HG02981 (cell line): ENCODE data around the gene KCTD6.

ENCODE experiments used
- ATAC-seq: cut with Tn5 transposase; IDR thresholded peaks from one replicate; pipeline ENCODE4 v1.9.1; 2021; ENCODE audit warnings: mild to moderate bottlenecking, moderate library complexity; ENCODE audit not compliant: unreplicated experiment

The KCTD6 gene

DNA sequence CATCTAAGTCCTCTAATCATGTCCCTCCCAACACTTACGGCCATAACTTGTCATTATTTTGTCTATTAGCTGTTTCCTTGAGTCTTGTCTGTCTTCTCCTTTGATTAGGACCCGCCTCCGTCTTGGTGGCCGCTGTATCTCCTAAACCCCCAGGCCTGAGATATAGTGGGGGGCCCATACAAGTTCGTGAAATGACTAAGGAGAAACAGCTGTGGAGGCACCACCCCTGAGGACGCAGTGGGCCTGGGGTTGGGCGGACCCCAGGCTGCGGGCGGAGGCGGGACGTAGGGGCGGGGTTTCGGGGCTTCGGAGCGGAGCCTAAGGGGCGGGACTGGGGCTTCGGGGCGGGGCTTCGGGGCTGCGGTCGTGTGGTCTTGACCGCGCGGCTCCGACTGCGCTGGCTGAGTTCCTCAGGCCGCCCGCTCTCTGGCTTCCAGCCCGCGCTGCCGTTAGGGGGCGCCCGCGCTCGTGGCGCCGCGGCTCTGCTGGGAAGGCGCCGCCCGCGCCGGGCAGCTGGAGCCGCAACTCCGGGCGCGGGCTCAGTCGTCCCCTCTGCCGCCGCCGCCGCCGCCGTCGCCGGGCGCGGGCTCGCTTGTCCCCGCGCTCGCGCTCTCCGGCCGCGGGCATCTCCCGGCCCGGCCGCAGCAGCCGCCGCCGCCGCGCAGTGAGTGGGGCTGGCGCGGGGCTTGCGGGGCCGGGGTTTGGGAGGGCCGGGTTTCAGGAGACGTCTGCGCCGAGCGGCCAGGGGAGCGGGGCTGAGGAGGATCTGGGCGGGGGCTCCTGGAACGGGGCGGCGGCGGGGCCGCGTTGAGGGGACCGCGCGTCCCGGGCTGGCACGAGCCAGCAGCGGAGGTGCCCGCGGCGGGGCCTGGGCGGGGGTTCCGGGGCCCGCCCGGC is at the start of gene KCTD6:
TSS of gene KCTD6 (plus strand) at position 591 of the 897 bp plus-strand sequence. CDS start 6,660 bp downstream, outside the sequence.
- ATAC-seq = peak; percentile 94

DNA sequence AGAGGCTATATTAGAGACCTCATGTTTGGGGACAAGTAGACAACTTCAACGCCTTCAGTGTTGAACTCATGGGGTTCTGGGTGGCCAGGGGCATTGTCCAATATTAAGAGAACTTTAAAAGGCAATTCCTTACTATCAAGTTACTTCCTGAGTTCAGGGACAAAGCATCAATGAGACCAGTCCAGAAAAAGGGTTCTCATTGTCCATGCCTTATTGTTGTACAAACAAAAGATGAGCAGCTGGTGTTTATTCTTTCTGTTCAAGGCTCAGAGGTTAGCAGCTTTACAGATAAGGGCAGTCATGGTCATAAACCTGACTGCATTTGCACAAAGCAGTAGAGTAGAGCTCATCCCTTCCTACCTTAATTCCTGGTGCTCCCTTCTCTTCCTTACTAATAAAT is 39.7 kb upstream of the KCTD6 start:
- ATAC-seq = no peak

- ATAC-seq = no peak
Observed at GRCh38 chr3:58459160-58459559, 32.7 kb upstream of the KCTD6 start.

DNA sequence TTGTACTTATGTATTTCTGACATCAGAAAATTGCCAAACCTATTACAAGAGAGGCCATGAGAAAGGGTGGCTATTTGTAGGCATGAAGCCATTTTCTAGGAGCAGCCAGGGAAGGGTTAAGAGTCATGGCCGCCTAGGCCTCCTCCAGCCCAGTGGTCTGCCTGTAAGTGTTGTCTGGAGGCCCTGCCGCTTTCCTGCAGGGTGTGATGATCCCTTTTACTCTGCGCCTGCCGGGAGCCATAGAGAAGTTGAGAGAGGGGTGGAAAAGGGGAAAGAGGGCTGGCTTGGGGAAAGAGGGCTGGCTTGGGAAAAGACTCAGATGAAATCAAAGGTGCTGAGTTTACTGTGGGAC is 29.1 kb upstream of the KCTD6 start:
- ATAC-seq = no peak

DNA sequence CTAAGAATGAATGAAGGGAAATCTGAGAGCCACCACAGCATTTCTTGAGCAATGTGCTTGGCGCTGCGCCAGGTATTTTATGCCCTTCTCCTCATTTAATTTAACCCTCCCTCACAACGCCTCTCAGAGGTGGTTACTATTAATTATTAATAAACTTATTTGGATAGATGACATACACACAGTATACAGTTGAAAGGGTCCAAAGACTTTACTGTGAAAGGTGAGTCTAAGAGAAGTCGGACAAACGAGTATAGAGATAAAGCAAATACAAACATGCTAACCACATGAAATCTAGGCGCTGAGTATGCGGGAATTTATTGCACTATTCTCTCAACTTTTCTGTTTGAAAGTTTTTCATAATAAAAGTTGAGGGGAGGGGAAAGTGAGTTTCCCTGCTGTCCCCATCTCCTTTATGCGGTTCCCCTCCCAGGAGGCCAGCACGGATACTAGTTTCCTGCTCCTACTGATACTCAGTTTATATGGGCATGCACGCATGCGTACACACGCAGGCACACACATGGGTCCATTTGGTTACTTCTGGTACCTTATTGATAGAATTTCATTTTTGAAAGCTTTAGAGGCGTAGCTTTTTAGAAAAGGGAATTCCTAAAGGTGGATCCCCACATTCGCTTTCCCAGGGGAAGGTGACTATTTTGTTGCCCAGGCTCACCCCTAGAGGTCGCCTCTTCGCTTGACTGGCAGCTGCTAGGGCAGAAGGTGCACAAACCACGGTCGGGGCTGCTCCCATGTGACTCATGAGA is 28.5 kb upstream of the KCTD6 start:
- ATAC-seq = peak; percentile 76

DNA sequence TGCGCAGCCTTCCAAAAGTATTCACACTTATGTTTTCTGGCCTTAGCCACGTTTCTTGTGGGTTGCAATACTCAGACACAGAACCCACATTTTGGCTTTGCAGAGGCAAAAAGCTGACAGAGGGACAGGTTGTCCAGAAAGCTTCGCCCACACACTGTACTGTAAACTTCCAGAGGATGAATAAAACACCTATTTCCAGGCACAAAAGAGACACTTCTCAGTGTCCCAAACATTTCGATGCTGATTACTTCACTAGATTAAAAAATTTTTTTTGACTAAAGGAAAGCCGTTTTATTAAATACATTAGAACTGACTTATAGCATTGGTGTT is 28.0 kb upstream of the KCTD6 start:
- ATAC-seq = no peak

DNA sequence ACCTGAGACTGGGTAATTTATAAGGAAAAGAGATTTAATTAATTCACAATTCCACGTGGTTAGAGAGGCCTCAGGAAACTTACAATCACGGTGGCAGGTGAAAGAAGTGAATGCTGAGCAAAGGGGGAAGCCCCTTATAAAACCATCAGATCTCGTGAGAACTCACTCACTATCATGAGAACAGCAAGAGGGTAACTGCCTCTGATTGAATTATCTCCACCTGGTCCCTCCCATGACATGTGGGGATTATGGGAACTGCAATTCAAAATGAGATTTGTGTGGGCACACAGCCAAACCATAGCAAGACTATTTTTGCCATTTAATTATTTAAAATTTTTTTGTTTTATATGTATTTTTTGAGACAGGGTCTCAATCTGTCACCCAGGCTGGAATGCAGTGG is 27.0 kb upstream of the KCTD6 start:
- ATAC-seq = no peak

DNA sequence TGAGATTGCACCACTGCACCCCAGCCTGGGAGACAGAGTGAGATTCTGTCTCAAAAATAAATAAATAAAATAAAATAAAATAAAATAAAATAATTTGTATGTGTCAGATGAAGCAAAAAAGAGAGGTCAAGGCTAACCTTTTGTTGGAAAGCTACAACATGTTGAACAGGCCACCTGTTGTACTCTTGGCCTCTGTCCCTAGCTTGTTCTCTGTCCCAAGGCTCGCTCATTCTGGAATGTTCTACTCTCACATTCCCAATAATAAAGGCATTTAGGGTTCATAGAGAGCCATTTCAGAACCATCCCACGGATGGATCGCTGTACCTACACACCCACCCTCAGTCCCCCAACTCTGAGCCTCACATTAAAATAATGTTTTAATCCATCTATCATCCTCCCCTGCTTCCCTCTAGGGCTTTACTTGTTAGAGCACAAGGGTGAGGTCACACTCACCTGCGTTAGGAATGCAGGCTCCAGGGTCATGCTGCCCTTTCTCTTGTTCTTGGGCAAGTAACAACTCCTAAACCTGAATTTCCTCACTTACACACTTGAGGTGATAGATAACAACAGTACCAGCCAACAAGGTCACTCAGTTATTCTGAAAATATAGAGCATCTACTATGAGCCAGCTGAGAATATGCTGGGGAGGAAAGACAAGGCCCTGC is 24.9 kb upstream of the KCTD6 start:
- ATAC-seq = no peak

- no peak for ATAC-seq
Observed at GRCh38 chr3:58469096-58469495, 22.8 kb upstream of the KCTD6 start.

- ATAC-seq = no peak
Observed at GRCh38 chr3:58470363-58471024, 21.4 kb upstream of the KCTD6 start.

- no peak for ATAC-seq
Observed at GRCh38 chr3:58471025-58471887, 20.6 kb upstream of the KCTD6 start.

- no peak for ATAC-seq
Observed at GRCh38 chr3:58473275-58473674, 18.6 kb upstream of the KCTD6 start.

DNA sequence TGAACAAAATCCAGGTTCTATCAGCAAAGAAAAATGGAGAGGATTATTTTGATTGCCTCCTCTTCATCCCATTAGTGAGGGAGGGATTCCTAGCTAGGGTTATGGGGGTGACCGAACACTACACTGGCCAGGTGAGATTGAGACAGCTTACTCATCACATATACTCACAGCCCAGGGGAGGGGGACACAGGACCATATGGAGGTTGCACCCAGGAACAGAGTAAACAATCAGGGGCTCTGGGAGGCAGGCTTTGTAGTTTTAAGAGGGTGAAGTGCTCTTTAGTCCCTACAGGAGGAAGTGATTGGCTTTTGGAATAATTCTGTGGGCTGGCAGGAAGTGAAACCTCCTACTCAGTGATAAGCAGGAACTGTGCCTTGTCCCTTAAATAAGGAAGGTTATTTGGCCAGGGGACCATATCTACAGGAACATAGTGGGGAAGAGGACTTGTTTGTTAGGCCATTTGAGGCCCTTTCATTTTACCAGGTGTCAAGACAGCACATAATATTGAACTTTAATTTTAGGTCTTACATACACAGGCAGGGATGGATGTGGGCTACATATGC is 17.5 kb upstream of the KCTD6 start:
- no peak for ATAC-seq

- ATAC-seq = no peak
Observed at GRCh38 chr3:58474967-58475578, 16.8 kb upstream of the KCTD6 start.

DNA sequence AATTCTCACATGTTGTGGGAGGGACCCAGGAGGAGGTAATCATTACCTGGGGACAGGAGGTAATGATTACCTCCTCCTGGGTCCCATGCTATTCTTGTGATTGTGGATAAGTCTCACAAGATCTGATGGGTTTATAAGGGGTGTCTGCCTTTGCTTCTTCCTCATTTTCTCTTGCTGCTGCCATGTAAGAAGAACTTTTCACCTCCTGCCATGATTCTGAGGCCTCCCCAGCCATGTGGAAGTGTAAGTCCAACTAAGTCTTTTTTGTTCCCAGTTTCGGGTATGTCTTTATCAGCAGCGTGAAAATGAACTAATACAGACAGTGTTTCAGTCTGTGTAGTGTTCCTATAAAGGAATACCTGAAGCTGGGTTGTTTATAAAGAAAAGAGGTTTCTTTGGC is 13.1 kb upstream of the KCTD6 start:
- ATAC-seq = no peak

- no peak for ATAC-seq
Observed at GRCh38 chr3:58480309-58480708, 11.6 kb upstream of the KCTD6 start.

GRCh38 chr3:58482917-58483636 is 8.8 kb upstream of the KCTD6 start:
- no peak for ATAC-seq

DNA sequence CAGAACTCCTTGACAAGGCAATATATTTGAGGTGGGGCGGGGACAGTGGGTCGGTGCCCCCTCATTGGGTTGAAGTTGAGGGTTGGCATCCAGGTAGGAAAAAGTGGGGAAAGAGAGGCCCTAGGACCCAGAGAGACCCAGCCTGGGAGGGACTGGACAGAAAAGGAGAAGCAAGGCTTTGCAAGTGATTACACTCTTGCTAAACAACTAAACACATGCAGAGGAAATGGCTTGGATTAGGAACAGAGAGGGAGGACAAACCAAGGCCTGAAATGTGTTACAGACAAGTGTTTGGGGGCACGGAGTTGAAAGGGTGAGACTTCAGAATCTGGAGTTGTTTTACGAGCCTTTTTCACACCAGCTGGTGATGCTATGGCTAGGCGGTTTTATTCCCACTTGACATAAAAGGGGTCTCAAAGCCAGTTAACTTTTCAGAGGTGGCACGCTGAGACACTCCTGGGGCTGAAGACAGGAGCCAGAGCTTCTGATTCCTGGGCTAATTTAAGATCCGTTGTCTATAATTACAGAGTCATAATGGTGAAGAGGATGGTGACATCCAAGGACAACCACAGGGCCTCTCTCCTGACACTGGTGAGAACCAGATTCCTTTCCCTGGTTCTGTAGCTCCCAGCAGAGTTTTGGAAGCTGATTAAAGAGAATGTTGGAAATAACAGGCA is 7.7 kb upstream of the KCTD6 start:
- ATAC-seq = no peak
